ENCODE results near the gene FGF14. TPM values are rescaled to one million over a fixed set of nuclear protein-coding genes. Genes with fewer than 3 reads are reported as not detected.

FGF14 gene
- total RNA-seq, 1 donor from 2014 or later = not detected

DNA sequence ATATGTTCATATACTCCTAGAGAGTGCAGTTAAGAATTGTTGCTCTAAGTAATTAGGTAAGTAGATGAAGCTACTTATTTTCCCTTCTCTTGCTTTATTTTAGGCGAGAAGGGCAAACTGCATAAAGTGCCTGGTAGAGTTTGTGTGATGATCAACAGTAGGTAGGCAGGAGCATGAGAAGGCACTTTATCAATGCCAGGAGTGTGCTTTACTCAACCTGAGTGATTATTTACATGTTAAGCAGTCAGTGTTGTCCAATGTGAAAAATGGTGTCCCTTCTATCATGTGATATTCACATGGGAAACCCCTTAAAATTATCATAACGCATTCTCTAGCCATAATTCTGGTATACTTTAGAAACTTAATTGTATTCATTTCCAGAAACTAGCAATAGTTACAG is 655.3 kb downstream of the FGF14 start:
- Histone ChIP-seq H3K27me3 (ENCODE audit: control insufficient read depth, insufficient read depth, low read length) (no peaks in the 10 kb centered on the region), H3K36me3 (ENCODE audit: control insufficient read depth, insufficient read depth, low read length) (no peaks in the 10 kb centered on the region), H3K4me3 (ENCODE audit: low read depth, low read length) (no peak overlapping the region)
- no peak for DNase-seq (ENCODE audit: low read depth)
- TF ChIP-seq, protein P1, sequence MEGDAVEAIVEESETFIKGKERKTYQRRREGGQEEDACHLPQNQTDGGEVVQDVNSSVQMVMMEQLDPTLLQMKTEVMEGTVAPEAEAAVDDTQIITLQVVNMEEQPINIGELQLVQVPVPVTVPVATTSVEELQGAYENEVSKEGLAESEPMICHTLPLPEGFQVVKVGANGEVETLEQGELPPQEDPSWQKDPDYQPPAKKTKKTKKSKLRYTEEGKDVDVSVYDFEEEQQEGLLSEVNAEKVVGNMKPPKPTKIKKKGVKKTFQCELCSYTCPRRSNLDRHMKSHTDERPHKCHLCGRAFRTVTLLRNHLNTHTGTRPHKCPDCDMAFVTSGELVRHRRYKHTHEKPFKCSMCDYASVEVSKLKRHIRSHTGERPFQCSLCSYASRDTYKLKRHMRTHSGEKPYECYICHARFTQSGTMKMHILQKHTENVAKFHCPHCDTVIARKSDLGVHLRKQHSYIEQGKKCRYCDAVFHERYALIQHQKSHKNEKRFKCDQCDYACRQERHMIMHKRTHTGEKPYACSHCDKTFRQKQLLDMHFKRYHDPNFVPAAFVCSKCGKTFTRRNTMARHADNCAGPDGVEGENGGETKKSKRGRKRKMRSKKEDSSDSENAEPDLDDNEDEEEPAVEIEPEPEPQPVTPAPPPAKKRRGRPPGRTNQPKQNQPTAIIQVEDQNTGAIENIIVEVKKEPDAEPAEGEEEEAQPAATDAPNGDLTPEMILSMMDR (IDR thresholded peaks at IDR 0.05; ENCODE audit: insufficient read depth, low read length, poor library complexity, severe bottlenecking) = no peak

GRCh38 chr13:101739382-101740178 is 662.3 kb downstream of the FGF14 start:
- no peaks in the 10 kb centered on the region for H3K36me3 ChIP-seq (ENCODE audit: control insufficient read depth, insufficient read depth, low read length)
- no peaks in the 10 kb centered on the region for H3K27me3 ChIP-seq (ENCODE audit: control insufficient read depth, insufficient read depth, low read length)
- no peak overlapping the region for H3K4me3 ChIP-seq (ENCODE audit: low read depth, low read length)
- DNase-seq (ENCODE audit: low read depth) = peak; percentile 38
- TF ChIP-seq, protein P1 (IDR thresholded peaks at IDR 0.05; ENCODE audit: insufficient read depth, low read length, poor library complexity, severe bottlenecking) = no peak

- TF ChIP-seq, protein P1 (IDR thresholded peaks at IDR 0.05; ENCODE audit: insufficient read depth, low read length, poor library complexity, severe bottlenecking) = no peak
- no peak for DNase-seq (ENCODE audit: low read depth)
- Histone ChIP-seq H3K27me3 (ENCODE audit: control insufficient read depth, insufficient read depth, low read length) (no peaks in the 10 kb centered on the region), H3K36me3 (ENCODE audit: control insufficient read depth, insufficient read depth, low read length) (no peaks in the 10 kb centered on the region), H3K4me3 (ENCODE audit: low read depth, low read length) (no peak overlapping the region)
Measured at GRCh38 chr13:101738336-101738735, 663.5 kb downstream of the FGF14 start.

DNA sequence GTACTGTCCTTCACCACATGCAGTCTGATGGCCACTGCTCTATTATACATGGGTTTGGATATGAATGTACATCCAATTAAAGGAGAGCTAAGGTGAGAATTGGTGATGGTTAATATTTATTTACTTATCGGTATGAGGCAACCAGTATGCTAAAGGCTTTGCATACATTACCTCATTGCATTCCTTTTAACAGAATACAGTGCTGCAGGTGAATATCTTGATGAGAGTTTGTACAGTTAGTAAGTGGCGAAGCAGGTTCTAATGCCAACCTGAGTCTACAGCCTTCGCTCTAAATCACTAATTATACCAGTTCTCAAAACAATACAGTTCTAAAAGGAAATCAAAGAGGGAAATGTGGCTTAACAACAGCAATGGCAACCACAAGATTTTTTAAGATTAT is 665.3 kb downstream of the FGF14 start:
- Histone ChIP-seq H3K4me3 (ENCODE audit: low read depth, low read length) (no peak overlapping the region), H3K27me3 (ENCODE audit: control insufficient read depth, insufficient read depth, low read length) (no peaks in the 10 kb centered on the region), H3K36me3 (ENCODE audit: control insufficient read depth, insufficient read depth, low read length) (no peaks in the 10 kb centered on the region)
- no peak for DNase-seq (ENCODE audit: low read depth)
- TF ChIP-seq, protein P1 (IDR thresholded peaks at IDR 0.05; ENCODE audit: insufficient read depth, low read length, poor library complexity, severe bottlenecking) = no peak

DNA sequence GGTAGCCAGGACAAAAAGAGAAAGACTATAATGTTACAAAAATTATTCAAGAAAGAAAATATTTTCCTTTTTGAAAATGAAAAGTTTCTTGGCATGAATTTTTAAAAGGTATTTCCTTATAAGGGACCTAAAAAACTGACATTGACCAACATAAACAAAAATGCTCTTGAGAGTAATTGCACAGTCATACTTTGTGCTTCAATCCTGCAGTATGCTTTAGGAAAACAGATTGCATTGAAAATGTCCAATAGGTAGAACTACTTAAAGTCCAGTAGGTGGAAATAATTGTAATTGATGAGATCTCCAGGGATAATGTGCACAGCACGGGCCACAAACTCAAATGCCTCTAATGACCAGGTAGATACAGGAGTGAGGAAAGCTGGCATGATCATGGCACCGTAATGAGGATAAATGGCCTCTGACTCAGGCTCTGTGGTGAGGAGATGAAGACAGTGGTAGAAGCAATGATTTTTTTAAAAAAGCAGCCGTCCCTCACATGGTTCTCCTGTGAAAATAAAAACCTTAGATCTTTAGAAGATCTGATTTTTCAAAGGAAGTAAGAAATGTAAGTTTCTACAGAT is 671.3 kb downstream of the FGF14 start:
- TF ChIP-seq, protein P1 (IDR thresholded peaks at IDR 0.05; ENCODE audit: insufficient read depth, low read length, poor library complexity, severe bottlenecking) = no peak
- no peaks in the 10 kb centered on the region for H3K36me3 ChIP-seq (ENCODE audit: control insufficient read depth, insufficient read depth, low read length)
- H3K27me3 ChIP-seq (ENCODE audit: control insufficient read depth, insufficient read depth, low read length) = no peaks in the 10 kb centered on the region
- H3K4me3 ChIP-seq (ENCODE audit: low read depth, low read length) = no peak overlapping the region
- DNase-seq (ENCODE audit: low read depth) = no peak
